ENCODE measurements around the gene SYT12. TPM values are rescaled to one million over a fixed set of nuclear protein-coding genes. Genes with fewer than 3 reads are reported as not detected.

The SYT12 gene
- total and polyA plus RNA-seq, 2 of the 13 experiments (the other 11 are each of a cell fraction or from before 2014, with no cell fraction given): 0.01 to 0.02 TPM

- in situ Hi-C loops (cut with HindIII; ENCODE audit: extremely low pct_ligation_motif_present, low pct_unique_long_range_greater_than_20kb) (no loop called here), intact Hi-C loops (cut with micrococcal nuclease; ENCODE audit: unreplicated experiment) (no loop called here)
- Histone ChIP-seq H3K27me3 (ENCODE audit: control insufficient read depth in 1 of 2, insufficient read depth in 2 of 2, low read length in 2 of 2) (peaks cover 0 to 27% of the 10 kb centered on the region in 2 experiments; a peak in 2 of 5 replicates), H3K9me3 (ENCODE audit: low read length) (no peaks in the 10 kb centered on the region), H2AFZ (ENCODE audit: low read length) (no peak overlapping the region), H3K4me2 (ENCODE audit: low read depth, low read length) (no peak overlapping the region), H4K20me1 (ENCODE audit: insufficient read depth, low read length) (no peaks in the 10 kb centered on the region), H3K4me3 (replicated peaks in 1 of 3; ENCODE audit: insufficient read depth in 1 of 3, low read depth in 2 of 3, low read length in 3 of 3) (no peak overlapping the region), H3K27ac (ENCODE audit: extremely low read length, insufficient read depth, low read length) (no peak overlapping the region), H3K4me1 (ENCODE audit: insufficient read depth, low read length) (peaks cover 38% of the 10 kb centered on the region), H3K79me2 (ENCODE audit: insufficient read depth, low read length) (no peaks in the 10 kb centered on the region), H3K36me3 (replicated peaks in 1 of 2; ENCODE audit: control insufficient read depth in 1 of 2, insufficient read depth in 2 of 2, low read length in 2 of 2) (no peaks in the 10 kb centered on the region), H3K9ac (ENCODE audit: insufficient read depth, low read depth, low read length) (no peak overlapping the region)
- POLR2A ChIA-PET: no interaction called here
- ATAC-seq (peak; percentile 61), FAIRE-seq (no peak), DNase-seq (ENCODE audit: low spot score) (peak; percentile 15)
- CTCF ChIA-PET (ENCODE audit: low intra/inter-chr PET ratio, low total read pairs): no interaction called here
- WGBS (ENCODE audit: low lambda C conversion rate): no CpG with 5 or more reads among the region's 3 CpGs
- no TSS peak for BruUV-seq (replicated peaks)
- TF ChIP-seq ZNF607 (CRISPR knock-in tag; IDR thresholded peaks at IDR 0.05; ENCODE audit: borderline replicate concordance): no peak
- no peak for TF ChIP-seq ZUFSP (CRISPR knock-in tag; IDR thresholded peaks at IDR 0.05; ENCODE audit: borderline replicate concordance)
- peak; percentile 55 for TF ChIP-seq CTCF (CRISPR knock-in tag; IDR thresholded peaks at IDR 0.05)
Observed at GRCh38 chr11:67050139-67050538, 27.2 kb downstream of the SYT12 start.

All from HepG2 (cell line).